HepG2 (cell line): ENCODE measurements around the gene CD302. TPM values are rescaled to one million over a fixed set of nuclear protein-coding genes. Genes with fewer than 3 reads are reported as not detected.

Experiments
- BHLHE40 ChIP-seq: IDR thresholded peaks from 2 replicates; pipeline ENCODE4 v1.6.1; 2011; ENCODE audit warnings: low read length, improper control_type of control experiment
- GZF1 ChIP-seq: sonication (generic); formaldehyde crosslinking; IDR thresholded peaks from 2 replicates; pipeline ENCODE4 v1.5.1; 2020; ENCODE audit warnings: mild to moderate bottlenecking, missing genetic modification reagents
- PAWR ChIP-seq: sonication (generic); formaldehyde crosslinking; IDR thresholded peaks from 2 replicates; pipeline ENCODE4 v1.4.0; 2020; ENCODE audit warnings: missing genetic modification reagents, mild to moderate bottlenecking, borderline replicate concordance
- THAP9 ChIP-seq: sonication (generic); formaldehyde crosslinking; IDR thresholded peaks from 2 replicates; pipeline ENCODE4; 2020; ENCODE audit warnings: missing genetic modification reagents, mild to moderate bottlenecking, borderline replicate concordance
- ZNF382 ChIP-seq: sonication (generic); formaldehyde crosslinking; IDR thresholded peaks from 2 replicates; pipeline ENCODE4 v1.5.0; 2020; ENCODE audit warnings: missing genetic modification reagents, mild to moderate bottlenecking, borderline replicate concordance
- ZNF646 ChIP-seq: sonication (generic); formaldehyde crosslinking; IDR thresholded peaks from 2 replicates; pipeline ENCODE4 v1.9.0; 2021; ENCODE audit warnings: mild to moderate bottlenecking, missing genetic modification reagents
- polyA plus RNA-seq, 8 experiments: library from polyadenylated mRNA; depleted of rRNA in 3 of 8; stranded (reverse) in 7 of 8; unstranded in 1 of 8; fragments of >200 nt; fragmentation: Illumina TruSeq in 4 of 8; extraction: Trizol in 4 of 8; gene quantifications; 2 replicates each; pipeline versions ENCODE4 v1.2.1 to v1.2.3, GENCODE V29; 2011 to 2016; ENCODE audit warnings: low read depth in 4 of 8, missing spikeins in 1 of 8, mixed read lengths in 1 of 8; ENCODE audit not compliant: insufficient read depth in 1 of 8
- total RNA-seq, 5 experiments: library from RNA; depleted of rRNA; stranded (reverse); fragments of >200 nt; fragmentation: Illumina TruSeq; extraction: Trizol; gene quantifications; 2 replicates each; pipeline ENCODE4 v1.2.3, GENCODE V29; 2016; ENCODE audit warnings: low read depth in 1 of 5

The CD302 gene
- total and polyA plus RNA-seq, 2 of the 13 experiments (the other 11 are each of a cell fraction or from before 2014, with no cell fraction given) = 8.0 to 15.6 TPM

GRCh38 chr2:159804941-159805340, 6.9 kb upstream of the CD302 start (continued):
- TF ChIP-seq THAP9 (CRISPR knock-in tag) = no peak
- TF ChIP-seq PAWR (CRISPR knock-in tag) = no peak
- no peak for TF ChIP-seq ZNF382 (CRISPR knock-in tag)
- no peak for TF ChIP-seq ZNF646 (CRISPR knock-in tag)
- no peak for TF ChIP-seq GZF1 (CRISPR knock-in tag)
- no peak for TF ChIP-seq BHLHE40
